Measurements from ENCODE around the gene PPP2R3B.
"Not testable (repeated sequence)": the region's sequence is repeated elsewhere in the genome, so short reads cannot be mapped to it uniquely, and the experiment has no call there.

PPP2R3B gene, protein sequence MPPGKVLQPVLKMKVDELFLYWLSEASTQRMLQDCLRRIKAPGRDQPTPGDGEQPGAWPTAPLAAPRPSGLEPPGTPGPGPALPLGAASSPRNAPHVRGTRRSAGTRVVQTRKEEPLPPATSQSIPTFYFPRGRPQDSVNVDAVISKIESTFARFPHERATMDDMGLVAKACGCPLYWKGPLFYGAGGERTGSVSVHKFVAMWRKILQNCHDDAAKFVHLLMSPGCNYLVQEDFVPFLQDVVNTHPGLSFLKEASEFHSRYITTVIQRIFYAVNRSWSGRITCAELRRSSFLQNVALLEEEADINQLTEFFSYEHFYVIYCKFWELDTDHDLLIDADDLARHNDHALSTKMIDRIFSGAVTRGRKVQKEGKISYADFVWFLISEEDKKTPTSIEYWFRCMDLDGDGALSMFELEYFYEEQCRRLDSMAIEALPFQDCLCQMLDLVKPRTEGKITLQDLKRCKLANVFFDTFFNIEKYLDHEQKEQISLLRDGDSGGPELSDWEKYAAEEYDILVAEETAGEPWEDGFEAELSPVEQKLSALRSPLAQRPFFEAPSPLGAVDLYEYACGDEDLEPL

DNA sequence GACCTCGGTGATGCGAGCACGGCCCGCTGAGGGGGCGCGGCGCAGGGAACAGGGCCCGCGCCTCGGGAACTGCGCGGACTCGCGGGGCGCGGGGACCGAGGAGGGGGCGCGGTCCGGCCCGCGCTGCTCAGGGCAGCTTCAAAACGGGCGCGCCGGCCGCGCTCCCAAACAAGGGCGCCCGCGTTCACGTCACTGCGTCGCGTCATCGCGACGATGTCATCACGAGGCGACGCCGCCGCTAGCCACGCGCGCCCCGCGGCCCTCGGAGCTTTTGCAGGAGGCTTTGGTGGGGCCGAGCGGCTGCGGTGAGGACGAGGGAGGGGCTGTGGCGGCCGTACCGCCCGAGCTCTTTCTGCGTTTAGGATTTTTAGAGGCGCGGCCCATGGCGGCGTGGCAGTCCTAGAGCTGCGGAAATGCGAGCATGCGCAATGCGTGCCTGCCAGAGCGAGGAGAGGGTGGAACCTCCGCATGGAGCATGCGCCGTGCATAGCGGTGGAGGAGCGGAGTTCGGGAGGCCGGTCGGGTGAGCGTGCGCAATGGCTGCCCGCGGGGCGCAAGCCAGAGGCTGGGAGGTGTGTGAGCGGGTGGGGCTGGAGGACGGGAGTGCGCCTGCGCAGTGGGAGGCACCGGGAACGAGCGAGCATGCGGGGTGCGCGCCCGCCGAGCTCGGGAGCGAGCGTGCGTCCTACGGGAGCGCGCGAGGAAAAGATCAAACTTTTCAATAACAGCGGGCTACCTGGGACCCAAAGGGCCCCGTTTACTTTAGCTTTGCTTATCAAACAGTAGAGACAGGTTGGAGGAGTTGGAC lies at the start of gene PPP2R3B:
Gene PPP2R3B (minus strand): TSS at position 140 of the 808 bp plus-strand sequence. CDS start 216 bp downstream, outside the sequence.
- FAIRE-seq: peak; percentile 31

DNA sequence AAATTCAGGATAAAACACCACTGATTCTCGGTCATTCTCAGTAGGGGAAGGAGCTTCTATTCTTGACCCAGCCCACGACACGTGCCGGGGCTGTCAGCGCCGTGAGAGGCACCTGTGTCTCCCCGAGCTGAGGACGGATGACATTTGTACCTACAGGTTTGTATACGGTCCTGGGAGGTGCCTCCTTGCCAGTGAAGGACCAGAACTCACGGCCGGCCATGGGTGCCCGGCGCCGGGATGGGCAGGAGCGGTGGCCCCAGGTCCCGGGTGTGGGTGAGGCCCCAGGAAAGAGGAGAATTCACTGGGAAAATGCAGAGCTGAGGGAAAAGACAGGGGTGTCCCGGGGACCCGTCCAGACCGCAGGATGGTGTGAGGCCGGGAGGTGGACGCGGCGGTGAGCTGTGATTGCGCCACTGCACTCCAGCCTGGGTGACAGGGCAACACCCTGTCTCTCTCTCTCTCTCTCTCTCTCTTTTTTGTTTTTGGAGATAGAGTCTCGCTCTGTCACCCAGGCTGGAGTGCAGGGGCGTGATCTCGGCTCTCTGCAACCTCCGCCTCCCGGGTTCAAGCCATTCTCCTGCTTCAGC lies 48.9 kb upstream of the PPP2R3B start:
- FAIRE-seq: no peak

DNA sequence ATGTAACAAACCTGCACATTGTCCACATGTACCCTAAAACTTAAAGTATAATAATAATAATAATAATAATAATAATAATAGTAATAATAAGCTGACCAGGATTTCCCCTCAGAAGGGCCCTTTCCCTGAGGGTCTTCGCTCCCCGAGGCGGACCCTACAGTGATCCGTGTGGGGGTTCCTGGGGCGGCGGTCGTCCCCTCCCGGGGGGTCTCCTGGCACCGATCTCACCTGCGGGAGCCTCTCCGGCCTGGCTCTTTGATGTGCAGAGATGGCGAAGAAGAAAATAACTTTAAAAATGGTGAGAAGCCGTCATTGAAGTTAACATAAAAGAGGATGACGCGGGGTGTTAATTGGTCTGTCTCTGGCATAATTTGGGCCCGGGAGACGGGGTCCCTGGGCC lies 48.2 kb upstream of the PPP2R3B start:
- no peak for FAIRE-seq

DNA sequence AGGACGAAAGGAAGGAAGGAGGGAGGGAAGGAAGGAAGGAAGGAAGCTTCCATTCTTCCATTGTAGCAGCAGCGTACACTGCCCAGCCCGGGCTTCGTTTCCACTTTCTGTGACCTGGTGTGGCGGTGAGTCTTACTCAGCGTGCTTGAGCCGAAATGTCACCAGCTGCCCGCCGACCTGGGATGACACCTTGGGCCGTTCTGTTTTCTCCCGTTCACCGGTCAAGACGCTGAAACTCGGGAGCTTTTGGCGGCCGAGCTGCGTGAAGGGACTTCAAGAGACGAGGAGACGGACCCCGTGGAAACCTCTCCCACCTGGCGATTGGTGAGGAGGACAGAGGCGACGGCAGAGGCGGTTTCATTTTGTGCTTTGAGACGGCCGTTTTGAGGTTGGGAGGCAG lies 47.1 kb upstream of the PPP2R3B start:
- FAIRE-seq: no peak

DNA sequence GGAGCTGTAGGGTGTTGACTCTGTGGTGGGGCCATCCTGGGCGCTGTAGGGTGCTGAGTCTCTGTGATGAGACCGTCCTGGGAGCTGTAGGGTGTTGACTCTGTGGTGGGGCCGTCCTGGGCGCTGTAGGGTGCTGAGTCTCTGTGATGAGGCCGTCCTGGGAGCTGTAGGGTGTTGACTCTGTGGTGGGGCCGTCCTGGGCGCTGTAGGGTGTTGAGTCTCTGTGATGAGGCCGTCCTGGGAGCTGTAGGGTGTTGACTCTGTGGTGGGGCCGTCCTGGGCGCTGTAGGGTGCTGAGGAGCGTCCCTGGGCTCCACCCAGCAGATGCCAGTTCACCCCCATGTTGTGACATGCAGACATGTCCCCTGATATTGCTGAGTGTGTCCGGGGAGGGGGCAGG lies 46.0 kb upstream of the PPP2R3B start:
- FAIRE-seq: not testable (repeated sequence)

DNA sequence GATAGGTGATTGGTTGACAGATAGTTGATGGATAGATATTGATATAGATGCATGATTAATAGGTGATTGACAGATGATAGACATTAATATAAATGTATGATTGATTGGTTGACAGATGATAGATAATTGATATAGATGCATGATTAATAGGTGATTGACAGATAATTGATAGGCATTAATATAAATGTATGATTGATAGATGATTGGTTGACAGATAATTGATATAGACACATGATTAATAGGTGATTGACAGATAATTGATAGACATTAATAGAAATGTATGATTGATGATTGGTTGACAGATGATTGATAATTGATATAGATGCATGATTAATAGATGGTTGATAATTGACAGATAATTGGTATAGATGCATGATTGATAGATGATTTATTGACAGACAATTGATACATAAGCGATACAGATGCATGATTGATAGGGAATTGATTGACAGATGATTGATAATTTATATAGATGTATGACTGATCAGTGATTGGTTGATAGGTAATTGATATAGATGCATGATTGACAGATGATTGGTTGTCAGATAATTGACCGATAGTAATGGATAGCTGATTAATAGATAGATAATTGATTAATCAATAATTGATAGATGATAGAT lies 44.9 kb upstream of the PPP2R3B start:
- no peak for FAIRE-seq

DNA sequence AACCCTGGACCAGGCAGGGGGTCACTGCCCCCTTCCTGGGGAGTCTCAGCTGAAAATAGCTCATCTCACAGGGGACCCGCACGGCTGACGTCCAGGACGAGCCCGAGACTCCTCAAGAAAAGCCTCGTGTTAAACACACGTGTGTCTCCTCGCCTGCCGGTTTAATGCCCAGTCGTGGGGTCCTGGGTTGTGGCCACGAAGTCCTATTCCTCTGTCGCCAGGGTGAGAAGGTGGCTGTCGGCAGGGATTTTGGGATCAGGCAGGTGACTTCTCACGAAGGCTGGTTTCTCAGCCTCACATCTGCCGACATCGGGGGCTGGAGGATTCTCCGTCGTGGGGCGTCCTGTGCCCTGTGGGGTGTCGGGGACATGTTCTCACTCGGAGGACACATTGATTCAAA lies 44.3 kb upstream of the PPP2R3B start:
- no peak for FAIRE-seq

DNA sequence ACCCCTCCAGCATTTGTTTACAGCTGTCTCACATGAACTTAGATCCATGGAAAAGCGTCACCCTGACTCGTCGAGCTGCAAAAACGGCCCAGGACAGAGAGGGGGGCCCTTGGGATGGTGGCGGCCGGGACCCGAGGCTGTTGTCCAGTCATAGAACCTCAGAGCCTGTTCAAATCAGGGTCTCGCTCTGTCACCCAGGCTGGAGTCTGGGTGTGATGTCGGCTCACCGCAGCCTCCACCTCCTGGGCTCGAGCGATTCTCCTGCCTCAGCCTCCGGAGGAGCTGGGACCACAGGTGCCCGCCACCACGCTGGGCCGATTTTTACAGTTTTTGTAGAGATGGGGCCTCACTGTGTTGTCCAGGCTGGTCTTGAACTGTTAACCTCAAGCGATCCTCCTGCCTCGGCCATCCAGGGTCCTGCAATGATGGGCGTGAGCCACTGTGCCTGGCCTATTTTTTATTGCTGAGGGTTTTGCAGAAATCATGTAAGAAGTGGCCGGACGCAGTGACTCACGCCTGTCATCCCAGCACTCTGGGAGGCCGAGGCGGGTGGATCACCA lies 42.6 kb upstream of the PPP2R3B start:
- no peak for FAIRE-seq

DNA sequence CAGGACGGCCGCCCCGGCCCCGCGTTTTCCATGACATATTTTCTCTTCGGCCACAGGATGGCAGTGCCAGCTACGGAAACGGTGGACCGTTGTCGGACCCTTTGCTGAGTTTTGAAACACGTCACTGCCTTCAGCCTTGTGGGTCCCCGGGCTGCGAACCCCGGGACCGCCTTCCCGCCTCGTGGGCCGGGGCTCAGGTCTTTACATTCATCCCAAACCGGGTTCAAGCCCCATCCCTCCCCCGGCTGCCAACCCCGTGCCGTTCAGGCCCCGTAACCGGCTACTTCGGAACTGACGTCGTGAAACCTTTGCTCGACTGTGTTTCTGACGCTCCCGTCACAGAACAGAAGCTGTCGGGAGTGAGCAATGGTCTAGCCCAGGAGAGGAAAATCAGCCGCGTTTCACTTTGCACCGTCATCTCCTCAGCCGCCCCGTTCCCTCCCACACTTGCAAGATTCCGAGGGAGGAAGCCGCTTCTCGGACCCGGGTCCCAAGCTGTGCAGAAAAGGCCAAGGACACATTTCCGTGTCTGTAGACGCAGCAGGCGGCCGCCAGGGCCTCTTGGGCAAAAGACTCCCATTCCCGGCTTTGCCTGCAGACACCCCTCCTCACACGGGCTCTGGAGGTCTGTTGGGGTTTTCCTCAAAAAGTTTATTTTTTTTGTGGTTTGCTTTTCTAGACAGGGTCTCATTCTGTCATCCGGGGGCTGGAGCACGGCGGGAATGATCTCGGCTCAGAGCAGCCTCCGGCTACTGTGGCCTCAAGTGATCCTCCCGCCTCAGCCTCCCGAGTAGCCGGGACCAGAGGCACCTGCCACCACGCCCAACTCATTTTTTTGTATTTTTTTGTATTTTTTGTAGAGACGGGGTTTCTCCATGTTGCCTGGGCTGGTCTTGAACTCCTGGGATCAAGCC lies 41.4 kb upstream of the PPP2R3B start:
- no peak for FAIRE-seq

DNA sequence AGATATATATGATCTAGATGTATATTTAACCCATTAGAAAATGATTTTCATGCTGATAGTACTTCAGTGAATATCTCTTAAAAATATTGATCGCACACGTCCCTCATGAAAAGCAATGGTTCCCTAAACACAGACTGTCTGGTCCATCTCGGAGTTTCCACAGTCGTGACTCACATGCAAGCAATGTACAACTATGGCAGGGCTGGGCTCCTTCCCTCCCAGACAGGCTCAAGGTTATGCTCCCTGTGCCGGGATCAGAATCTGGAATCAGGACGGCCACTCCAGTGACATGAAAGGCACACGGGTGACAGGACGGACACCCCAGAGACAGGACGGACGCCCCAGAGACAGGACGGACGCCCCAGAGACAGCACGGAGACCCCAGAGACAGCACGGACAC lies 40.2 kb upstream of the PPP2R3B start:
- no peak for FAIRE-seq

DNA sequence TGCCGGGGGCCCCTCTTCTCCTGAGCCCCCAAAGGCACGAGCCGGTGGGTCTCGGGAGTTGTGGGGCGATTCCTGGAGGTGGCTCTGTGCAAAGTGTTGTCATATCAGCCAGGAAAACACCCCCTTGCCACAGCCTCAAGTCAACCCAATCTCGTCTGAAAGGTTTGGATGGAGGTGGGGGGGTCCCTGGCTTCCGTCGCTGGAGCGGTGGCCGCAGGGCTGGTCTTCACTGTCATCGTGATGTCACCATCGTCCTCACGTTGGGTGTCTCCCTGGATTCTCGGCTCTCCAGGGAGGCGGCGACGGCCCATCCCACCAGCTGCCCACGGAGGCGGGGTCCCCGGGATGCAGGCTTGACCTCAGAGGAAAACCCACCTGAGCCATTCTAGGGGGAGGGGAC lies 38.3 kb upstream of the PPP2R3B start:
- no peak for FAIRE-seq

DNA sequence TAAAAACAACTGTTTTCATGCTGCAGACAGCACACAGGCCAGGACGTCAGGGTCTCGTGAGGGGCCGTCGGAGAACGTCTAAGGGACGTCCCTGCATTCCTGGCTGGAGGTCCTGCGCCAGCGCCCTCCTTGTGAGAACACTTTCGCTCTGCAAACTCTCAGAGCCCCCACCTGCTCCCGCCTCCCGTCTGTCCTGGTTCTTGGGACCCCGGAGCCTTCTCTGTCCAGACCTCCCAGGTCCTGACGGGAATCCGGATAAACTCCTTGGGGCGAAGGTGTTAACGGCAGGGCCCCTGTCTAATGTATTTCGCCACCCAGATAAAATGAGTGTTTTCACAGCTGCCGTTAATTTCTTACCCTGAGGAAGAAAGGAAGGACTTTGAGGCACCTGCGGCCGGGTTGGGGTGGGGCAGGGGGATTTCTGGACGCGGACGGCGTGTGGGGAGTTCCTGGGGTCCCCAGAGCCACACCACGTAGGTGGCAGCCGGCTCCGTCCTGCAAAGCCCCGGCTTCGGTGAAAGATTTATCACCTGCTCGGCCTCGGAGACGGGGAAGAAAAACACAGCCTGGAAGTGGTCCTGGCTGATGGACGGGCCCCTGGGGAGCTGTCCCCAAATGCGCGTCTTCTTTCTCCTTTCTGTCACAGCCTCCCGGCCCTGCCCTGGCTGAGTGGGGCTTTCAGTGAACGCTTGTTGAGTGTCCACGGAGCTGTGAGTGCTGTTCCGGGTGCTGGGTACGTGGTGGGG lies 35.1 kb upstream of the PPP2R3B start:
- no peak for FAIRE-seq

DNA sequence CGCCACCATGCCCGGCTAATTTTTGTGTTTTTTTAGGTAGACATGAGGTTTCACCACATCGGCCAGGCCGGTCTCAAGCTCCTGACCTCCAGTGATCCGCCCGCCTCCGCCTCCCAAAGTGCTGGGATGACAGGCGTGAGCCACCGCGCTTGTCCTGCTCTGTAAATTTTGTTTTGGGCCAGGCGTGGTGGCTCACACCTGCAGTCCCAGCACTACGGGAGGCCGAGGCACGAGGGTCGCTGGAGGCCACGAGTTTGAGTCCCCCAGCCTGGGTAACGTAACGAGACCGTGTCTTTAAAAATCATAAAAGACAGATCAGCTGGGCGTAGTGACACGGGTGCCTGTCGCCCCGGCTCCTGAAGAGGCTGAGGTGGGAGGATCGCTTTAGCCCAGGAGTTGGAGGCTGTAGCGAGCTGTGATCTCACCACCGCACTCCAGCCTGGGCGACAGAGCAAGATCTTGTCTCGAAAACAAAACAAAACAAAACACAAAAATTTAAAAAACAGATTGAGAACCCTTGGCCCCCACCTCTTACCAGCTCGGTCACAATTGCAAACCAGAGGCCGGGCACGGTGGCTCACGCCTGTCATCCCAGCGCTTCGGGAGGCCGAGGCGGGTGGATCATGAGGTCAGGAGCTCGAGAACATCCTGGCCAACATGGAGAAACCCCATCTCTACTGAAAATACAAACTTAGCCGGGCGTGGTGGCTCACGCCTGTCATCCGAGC lies 34.0 kb upstream of the PPP2R3B start:
- FAIRE-seq: no peak

DNA sequence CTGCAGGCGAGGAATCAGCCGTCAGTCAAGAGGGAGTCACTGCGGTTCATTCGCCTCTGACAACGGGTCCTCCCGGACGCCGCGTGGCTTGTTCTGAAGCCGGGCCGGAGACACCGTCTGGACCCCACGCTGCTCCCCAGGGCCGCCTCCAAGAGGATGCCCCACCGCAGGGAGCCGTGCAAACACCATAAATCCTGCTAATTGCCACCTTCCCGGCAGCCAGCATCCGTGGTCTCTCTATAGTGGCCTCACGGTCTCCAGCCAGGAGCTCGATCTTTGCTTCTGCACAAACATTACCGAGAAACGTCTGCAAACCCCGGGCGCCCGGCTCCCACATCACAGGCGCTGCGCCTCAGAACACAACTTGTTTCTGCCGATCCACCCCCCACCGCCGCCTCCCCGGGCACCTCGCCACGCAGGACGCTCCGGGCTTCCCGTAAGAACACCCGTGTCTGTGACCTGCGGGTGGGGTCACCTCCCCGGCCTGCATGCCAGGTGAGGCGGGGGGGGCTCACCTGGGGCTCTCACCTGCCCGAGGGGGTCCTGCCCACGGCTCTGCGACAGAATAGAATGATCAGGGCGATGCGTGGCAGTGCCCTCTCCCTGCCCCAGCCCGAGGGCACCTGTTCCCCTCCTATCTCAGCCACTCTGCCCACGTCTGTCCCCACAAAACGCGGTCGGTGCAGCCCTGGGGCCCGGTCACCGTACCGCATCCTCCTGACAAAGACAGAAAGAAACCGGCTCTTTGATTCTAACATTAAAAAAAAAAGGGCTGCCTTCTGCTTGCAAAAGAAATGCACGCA lies 32.4 kb upstream of the PPP2R3B start:
- FAIRE-seq: no peak

DNA sequence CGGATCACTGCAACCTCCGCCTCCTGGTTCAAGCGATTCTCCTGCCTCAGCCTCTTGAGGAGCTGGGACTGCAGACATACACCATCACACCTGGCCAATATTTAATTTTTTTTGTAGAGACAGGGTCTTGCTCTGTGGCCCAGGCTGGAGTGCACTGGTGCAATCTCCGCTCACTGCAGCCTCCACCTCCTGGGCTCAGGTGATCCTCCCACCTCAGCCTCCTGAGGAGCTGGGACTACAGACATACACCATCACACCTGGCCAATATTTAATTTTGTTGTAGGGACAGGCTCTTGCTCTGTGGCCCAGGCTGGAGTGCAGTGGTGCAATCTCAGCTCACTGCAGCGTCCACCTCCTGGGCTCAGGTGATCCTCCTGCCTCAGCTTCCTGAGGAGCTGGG lies 28.8 kb upstream of the PPP2R3B start:
- not testable (repeated sequence) for FAIRE-seq

DNA sequence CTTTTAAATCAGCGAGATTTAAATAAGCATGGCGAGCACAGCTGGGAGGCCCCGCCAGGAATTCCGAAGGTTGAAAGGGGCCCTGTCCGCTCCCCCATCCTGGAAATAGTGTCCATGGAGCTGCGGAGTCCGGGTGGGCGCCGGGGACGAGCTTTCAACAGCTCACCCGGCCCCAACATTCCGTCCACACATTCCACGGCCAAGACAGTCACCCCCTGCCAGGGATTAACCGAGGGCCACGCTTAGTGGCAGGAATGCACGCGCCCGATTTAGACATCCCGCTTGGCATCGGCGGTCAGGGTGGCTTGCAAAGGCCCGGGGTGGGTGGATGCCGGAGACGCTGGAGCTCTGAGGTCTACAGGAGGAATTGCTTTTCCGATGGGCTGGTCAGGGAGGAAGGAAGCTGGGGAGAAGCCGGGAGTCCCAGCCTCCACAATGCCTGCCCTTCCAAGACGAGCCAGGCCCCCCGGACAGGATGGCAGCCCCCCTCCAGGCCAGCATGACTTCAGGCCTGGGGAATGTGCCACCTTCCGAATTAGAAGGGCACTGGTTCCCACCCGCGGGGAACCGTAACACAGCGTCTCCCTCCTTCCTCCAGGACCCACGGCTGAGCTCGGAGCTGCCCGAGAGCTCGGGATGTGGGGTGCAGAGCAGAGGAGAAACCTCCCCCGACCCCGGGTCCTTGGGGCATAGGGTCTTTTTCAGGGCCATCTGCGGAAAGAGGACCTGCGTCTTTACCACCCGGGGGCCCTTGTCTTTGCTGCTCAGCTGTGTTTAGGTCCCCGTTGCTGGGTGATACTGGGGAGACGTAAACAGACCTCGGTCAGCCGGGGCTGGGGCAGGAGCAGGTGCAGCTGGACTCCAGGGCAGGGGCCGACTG lies 26.9 kb upstream of the PPP2R3B start:
- FAIRE-seq: no peak

DNA sequence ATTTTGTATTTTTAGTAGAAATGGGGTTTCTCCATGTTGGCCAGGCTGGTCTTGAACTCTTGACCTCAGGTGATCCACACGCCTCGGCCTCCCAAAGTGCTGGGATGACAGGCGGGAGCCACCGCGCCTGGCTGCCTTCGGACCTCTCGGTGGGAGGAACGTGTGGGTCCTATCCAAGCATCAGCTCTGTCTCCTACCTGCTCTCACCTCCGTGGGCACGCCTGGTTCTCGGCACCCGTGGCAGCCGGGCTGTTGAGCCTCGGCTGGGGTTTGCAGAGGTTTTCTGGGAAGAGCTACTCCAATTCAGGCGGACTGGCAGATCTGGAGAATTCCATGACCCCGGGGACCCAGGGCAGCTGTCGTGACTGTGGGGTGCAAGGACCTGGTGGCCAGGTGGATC lies 23.6 kb upstream of the PPP2R3B start:
- FAIRE-seq: no peak

DNA sequence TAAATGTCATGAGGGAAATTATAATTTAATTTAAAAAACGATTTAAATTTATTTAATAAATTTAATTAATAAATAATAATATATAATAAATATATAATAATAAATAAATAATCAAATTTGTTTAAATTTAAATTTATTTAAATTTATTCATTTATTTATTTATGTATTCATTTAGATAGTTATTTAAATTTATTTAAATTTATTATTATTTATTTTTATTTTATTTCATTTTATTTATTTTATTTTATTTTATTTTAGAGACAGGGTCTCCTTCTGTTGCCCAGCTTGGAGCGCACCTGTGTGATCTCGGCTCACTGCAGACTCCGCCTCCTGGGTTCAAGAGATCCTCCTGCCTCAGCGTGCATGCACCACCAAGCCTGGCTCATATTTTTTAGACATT lies 18.4 kb upstream of the PPP2R3B start:
- peak; percentile 98 for FAIRE-seq

Data from colon (tissue), 2 donors.